ENCODE measurements around the gene ZCCHC7.
"Not testable (repeated sequence)": the region's sequence is repeated elsewhere in the genome, so short reads cannot be mapped to it uniquely, and the experiment has no call there.

GRCh38 chr9:37397948-37398347 lies 277.6 kb downstream of the ZCCHC7 start:
- not testable (repeated sequence) for TF ChIP-seq POLR2A (IDR thresholded peaks at IDR 0.05)
- TF ChIP-seq, protein P1, sequence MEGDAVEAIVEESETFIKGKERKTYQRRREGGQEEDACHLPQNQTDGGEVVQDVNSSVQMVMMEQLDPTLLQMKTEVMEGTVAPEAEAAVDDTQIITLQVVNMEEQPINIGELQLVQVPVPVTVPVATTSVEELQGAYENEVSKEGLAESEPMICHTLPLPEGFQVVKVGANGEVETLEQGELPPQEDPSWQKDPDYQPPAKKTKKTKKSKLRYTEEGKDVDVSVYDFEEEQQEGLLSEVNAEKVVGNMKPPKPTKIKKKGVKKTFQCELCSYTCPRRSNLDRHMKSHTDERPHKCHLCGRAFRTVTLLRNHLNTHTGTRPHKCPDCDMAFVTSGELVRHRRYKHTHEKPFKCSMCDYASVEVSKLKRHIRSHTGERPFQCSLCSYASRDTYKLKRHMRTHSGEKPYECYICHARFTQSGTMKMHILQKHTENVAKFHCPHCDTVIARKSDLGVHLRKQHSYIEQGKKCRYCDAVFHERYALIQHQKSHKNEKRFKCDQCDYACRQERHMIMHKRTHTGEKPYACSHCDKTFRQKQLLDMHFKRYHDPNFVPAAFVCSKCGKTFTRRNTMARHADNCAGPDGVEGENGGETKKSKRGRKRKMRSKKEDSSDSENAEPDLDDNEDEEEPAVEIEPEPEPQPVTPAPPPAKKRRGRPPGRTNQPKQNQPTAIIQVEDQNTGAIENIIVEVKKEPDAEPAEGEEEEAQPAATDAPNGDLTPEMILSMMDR (IDR thresholded peaks at IDR 0.05), result not testable (repeated sequence)

Data from thyroid gland (tissue), 4 donors.